B cell (primary cell): ENCODE measurements around the gene CNOT6.

ENCODE experiments used
- EZH2 ChIP-seq: IDR thresholded peaks from 2 replicates; pipeline ENCODE4 v1.6.1; 2012; ENCODE audit warnings: borderline replicate concordance, low read depth, mild to moderate bottlenecking, moderate library complexity, low read length; ENCODE audit not compliant: insufficient read depth, poor library complexity, severe bottlenecking
- TF ChIP-seq, protein P1 (sequence below): fragments of 200-600 bp; IDR thresholded peaks from one replicate; pipeline ENCODE4 v1.8.0; 2022; ENCODE audit warnings: antibody characterized with exemption, mild to moderate bottlenecking

DNA sequence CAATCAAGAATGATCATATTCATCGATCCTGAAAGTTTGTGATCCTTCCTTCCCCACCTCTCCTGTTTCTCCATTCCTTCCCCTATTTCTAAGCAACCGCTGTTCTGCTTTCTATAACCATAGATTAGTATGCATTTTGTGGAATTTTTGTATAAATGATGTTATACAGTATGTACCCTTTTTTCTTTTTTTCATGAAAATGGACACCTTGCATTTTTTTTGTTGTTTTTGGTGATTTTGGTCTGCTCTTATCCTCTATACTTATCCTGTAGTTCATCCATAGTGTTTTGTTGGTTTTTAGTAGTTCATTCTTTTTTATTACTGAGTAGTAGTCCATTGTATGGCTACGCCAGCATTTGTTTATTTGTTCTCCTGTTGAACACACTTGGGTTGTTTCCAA is 51.1 kb downstream of the CNOT6 start:
- TF ChIP-seq EZH2, result no peak
- TF ChIP-seq, protein P1, sequence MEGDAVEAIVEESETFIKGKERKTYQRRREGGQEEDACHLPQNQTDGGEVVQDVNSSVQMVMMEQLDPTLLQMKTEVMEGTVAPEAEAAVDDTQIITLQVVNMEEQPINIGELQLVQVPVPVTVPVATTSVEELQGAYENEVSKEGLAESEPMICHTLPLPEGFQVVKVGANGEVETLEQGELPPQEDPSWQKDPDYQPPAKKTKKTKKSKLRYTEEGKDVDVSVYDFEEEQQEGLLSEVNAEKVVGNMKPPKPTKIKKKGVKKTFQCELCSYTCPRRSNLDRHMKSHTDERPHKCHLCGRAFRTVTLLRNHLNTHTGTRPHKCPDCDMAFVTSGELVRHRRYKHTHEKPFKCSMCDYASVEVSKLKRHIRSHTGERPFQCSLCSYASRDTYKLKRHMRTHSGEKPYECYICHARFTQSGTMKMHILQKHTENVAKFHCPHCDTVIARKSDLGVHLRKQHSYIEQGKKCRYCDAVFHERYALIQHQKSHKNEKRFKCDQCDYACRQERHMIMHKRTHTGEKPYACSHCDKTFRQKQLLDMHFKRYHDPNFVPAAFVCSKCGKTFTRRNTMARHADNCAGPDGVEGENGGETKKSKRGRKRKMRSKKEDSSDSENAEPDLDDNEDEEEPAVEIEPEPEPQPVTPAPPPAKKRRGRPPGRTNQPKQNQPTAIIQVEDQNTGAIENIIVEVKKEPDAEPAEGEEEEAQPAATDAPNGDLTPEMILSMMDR, result no peak
